Muscle layer of colon (tissue), 2 donors: ENCODE data around the gene CETN1.

Experiments
- H3K27ac ChIP-seq: one replicate; pipeline ENCODE4 v1.7.0; 2013; ENCODE audit warnings: low read depth, mild to moderate bottlenecking, low read length, moderate library complexity
- H3K27me3 ChIP-seq, 2 donors: one replicate each; pipeline ENCODE4 v1.7.0; 2013; ENCODE audit warnings: low read length in 2 of 2, mild to moderate bottlenecking in 2 of 2; ENCODE audit not compliant: insufficient read depth in 2 of 2, control insufficient read depth in 1 of 2
- H3K36me3 ChIP-seq: one replicate; pipeline ENCODE4 v1.7.0; 2013; ENCODE audit warnings: mild to moderate bottlenecking, low read length; ENCODE audit not compliant: insufficient read depth
- H3K4me1 ChIP-seq: one replicate; pipeline ENCODE4 v1.7.0; 2013; ENCODE audit warnings: mild to moderate bottlenecking, low read length; ENCODE audit not compliant: insufficient read depth
- H3K4me3 ChIP-seq, 2 donors: one replicate each; pipeline ENCODE4 v1.7.0; 2013; ENCODE audit warnings: low read length in 2 of 2, low read depth in 1 of 2, mild to moderate bottlenecking in 1 of 2, moderate library complexity in 1 of 2
- H3K9ac ChIP-seq: one replicate; pipeline ENCODE4 v1.7.0; 2013; ENCODE audit warnings: low read length
- H3K9me3 ChIP-seq: one replicate; pipeline ENCODE4 v1.7.0; 2013; ENCODE audit warnings: mild to moderate bottlenecking, low read length
- donor health status: abdominal sarcoma.
- donor health status: Adenocarcinoma of cecum.

The CETN1 gene

GRCh38 chr18:581096-581495, 916 bp downstream of the CETN1 start:
- H3K9me3 ChIP-seq: no peaks in the 10 kb centered on the region
- no peak overlapping the region for H3K4me3 ChIP-seq
- H3K27ac ChIP-seq: no peak overlapping the region
- peaks cover 20% of the 10 kb centered on the region for H3K4me1 ChIP-seq
- no peaks in the 10 kb centered on the region for H3K27me3 ChIP-seq
- no peak overlapping the region for H3K9ac ChIP-seq
- H3K36me3 ChIP-seq: no peaks in the 10 kb centered on the region

DNA sequence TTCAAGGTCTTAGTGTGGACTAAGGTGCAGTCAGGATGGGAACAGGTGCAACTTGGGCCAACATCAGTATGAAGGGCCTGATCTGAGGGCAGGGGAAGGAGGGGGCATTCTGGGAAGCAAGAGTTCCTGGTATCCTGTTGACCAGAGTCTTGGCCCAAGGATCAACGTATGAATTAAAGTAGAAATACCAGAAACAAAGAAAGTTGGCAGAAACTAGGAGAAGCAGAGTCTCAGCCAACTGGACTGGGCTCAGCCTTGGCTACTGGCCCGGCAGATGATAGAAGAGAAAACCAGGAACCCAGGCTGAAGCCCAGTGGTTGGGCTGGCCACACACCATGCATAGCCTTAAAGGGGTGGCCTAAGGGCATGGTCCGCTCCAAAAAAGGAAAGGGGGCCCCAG, 2.3 kb downstream of the CETN1 start:
- H3K4me3 ChIP-seq: no peak overlapping the region
- no peaks in the 10 kb centered on the region for H3K9me3 ChIP-seq
- no peaks in the 10 kb centered on the region for H3K36me3 ChIP-seq

DNA sequence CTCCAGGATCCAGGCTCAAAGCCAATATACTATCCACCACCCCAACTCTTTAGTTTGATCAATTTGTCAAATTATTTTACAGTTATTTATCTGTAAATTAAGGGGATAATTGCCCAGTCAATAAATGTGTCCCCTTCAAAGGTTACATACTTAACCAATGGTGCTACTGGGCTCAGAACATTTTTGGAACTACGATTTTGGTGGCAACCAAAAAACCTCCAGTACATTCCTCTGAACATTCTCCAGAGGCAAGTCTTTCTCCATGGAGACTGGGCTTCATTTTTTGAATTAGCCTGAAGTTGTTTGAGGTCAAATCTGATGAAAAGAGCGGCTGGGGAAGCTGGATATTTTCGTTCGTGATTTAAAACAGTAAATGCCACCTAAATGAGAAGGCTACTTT, 14.9 kb downstream of the CETN1 start:
- no peak overlapping the region for H3K4me3 ChIP-seq
- no peaks in the 10 kb centered on the region for H3K27me3 ChIP-seq
- no peak overlapping the region for H3K27ac ChIP-seq
- H3K36me3 ChIP-seq: no peaks in the 10 kb centered on the region
- no peaks in the 10 kb centered on the region for H3K4me1 ChIP-seq
- H3K9ac ChIP-seq: no peak overlapping the region
- H3K9me3 ChIP-seq: peaks cover 4% of the 10 kb centered on the region

More for the DNA sequence above, 2.3 kb downstream of the CETN1 start:
- Histone ChIP-seq H3K4me1 (peaks cover 20% of the 10 kb centered on the region), H3K9ac (no peak overlapping the region), H3K27ac (no peak overlapping the region), H3K27me3 (no peaks in the 10 kb centered on the region)

- Histone ChIP-seq H3K9ac (no peak overlapping the region), H3K36me3 (no peaks in the 10 kb centered on the region), H3K27ac (no peak overlapping the region), H3K4me1 (no peaks in the 10 kb centered on the region), H3K9me3 (no peaks in the 10 kb centered on the region), H3K4me3 (no peak overlapping the region), H3K27me3 (no peaks in the 10 kb centered on the region)
These were observed 15.4 kb downstream of the CETN1 start for GRCh38 chr18:595571-595970.

GRCh38 chr18:596288-596881, 16.2 kb downstream of the CETN1 start:
- Histone ChIP-seq H3K36me3 (no peaks in the 10 kb centered on the region), H3K4me1 (no peaks in the 10 kb centered on the region), H3K4me3 (no peak overlapping the region), H3K9me3 (no peaks in the 10 kb centered on the region), H3K9ac (no peak overlapping the region), H3K27ac (no peak overlapping the region), H3K27me3 (no peaks in the 10 kb centered on the region)

DNA sequence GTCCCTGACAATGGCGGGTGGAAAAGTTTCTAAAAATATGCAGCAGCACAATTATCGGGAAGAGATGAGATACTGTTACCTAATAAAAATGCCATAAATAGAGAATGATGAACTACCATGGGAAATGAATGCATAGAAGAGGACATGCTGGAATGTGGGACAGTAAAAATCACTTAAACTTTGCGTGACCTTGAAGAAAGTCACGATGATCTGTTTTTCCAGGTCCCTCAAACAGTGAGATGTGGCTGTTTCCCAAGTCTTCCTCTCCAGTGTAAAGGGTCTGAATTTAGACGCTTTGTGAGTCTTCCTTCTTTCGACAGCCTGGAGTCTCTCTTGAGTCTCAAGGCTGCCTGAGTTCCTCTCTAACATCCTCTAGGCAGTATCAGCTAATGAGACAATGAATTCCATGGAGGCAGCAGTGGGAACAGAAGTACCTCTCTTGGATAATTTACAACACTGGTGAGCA, 18.0 kb downstream of the CETN1 start:
- H3K36me3 ChIP-seq: no peaks in the 10 kb centered on the region
- no peak overlapping the region for H3K9ac ChIP-seq
- H3K27ac ChIP-seq: no peak overlapping the region
- H3K27me3 ChIP-seq: no peaks in the 10 kb centered on the region
- H3K4me3 ChIP-seq: no peak overlapping the region
- no peaks in the 10 kb centered on the region for H3K9me3 ChIP-seq
- H3K4me1 ChIP-seq: no peaks in the 10 kb centered on the region

DNA sequence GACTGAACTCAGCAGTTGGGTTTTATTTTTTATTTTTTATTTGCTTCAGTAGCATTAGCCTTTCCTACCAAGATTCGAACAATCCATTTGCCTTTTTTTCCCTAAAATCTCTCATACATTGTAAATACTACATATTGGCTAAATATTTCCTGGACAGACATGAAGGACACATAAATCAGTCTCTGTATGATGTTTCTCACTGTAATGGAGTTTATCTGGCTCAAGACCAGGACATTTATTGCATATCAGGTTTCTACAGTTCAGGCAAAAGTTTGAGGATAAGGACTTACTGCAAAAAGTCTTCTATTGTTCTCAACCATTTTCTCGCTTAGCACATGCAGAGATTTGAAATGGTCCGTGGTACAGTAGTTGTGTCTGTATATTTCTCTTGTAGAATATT, 19.9 kb downstream of the CETN1 start:
- Histone ChIP-seq H3K27ac (no peak overlapping the region), H3K36me3 (no peaks in the 10 kb centered on the region), H3K9ac (no peak overlapping the region), H3K9me3 (no peaks in the 10 kb centered on the region), H3K4me3 (no peak overlapping the region), H3K4me1 (no peaks in the 10 kb centered on the region), H3K27me3 (no peaks in the 10 kb centered on the region)

DNA sequence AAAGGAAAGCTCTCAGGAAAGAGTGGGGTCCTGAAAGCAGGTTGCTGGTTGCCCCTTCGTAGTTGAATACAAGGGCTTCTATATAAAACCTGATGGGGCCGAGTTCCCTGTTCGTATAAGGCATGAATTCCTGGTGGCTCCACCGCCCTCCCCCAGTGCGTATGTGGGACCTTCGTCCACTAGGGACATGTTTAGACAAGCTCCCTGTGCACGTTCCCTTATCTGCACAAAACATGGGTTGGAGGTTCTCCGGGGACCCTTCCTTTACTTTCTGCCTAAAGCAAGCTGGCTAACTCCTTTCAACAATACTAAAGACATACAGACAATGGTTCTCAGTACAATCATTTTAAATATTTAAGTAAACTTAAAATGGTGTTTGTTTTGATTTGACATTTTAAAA, 24.6 kb downstream of the CETN1 start:
- H3K4me1 ChIP-seq: no peaks in the 10 kb centered on the region
- H3K9me3 ChIP-seq: no peaks in the 10 kb centered on the region
- no peak overlapping the region for H3K4me3 ChIP-seq
- no peak overlapping the region for H3K27ac ChIP-seq
- H3K9ac ChIP-seq: no peak overlapping the region
- no peaks in the 10 kb centered on the region for H3K36me3 ChIP-seq
- no peaks in the 10 kb centered on the region for H3K27me3 ChIP-seq

GRCh38 chr18:607930-608329, 27.8 kb downstream of the CETN1 start:
- Histone ChIP-seq H3K27ac (no peak overlapping the region), H3K36me3 (no peaks in the 10 kb centered on the region), H3K9me3 (no peaks in the 10 kb centered on the region), H3K9ac (no peak overlapping the region), H3K4me3 (no peak overlapping the region), H3K4me1 (no peaks in the 10 kb centered on the region), H3K27me3 (no peaks in the 10 kb centered on the region)

DNA sequence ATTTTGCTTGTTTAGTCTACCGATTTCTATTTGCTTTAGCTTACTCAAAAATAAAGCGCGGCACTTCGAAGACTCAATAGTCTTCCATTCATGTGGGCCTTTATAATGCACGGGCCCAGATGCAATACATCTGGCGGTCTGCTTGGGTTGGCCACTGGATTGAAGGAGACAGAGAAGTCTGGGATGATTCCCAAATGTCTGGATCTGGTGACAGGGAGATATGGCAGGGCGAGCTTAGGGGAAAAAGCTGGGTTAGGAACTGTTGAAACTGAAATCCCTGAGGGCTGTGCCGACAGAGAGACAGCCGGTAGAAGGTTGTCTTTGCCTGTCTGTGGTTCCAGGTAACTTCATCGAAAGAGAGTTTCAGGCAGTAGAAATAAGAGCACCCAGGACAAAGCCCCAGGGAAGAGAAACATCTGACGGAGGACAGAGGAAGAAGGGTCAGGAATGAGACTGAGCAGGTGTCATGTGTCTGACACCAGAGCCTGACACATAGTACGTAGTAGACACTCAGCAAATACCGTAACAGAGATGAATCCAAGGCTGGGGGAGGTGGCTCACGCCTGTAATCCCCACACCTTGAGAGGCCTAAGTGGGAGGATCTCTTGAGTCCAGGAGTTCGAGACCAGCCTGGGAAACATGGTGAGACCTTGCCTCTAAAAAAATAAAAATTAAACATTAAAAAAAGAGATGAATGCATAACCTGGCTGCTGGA, 30.2 kb downstream of the CETN1 start:
- Histone ChIP-seq H3K9me3 (no peaks in the 10 kb centered on the region), H3K27me3 (no peaks in the 10 kb centered on the region), H3K9ac (no peak overlapping the region), H3K36me3 (no peaks in the 10 kb centered on the region), H3K4me1 (no peaks in the 10 kb centered on the region), H3K27ac (no peak overlapping the region), H3K4me3 (no peak overlapping the region)

GRCh38 chr18:612156-612555, 32.0 kb downstream of the CETN1 start:
- H3K27ac ChIP-seq: no peak overlapping the region
- no peaks in the 10 kb centered on the region for H3K9me3 ChIP-seq
- H3K9ac ChIP-seq: no peak overlapping the region
- no peak overlapping the region for H3K4me3 ChIP-seq
- no peaks in the 10 kb centered on the region for H3K27me3 ChIP-seq
- no peaks in the 10 kb centered on the region for H3K36me3 ChIP-seq
- no peaks in the 10 kb centered on the region for H3K4me1 ChIP-seq

DNA sequence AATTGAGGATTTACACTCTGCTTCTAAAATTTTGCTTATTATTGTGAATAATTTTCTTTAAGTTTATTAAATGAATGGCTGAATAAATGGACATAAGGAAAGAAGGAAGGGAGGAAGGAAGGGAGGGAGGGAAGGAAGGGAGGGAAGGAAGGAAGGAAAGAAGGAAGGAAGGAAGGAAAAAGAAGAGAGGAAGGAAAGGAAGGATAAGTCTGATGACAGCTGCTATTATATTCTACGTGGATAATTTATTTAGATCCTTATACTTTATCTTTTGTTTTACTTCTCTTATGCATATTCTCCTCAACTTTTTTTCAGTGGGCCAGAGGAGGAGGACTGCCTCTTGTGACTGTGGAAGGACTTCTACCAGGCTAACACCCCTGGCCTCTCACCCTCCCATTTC, 34.0 kb downstream of the CETN1 start:
- H3K9ac ChIP-seq: no peak overlapping the region
- H3K27me3 ChIP-seq: no peaks in the 10 kb centered on the region
- no peak overlapping the region for H3K4me3 ChIP-seq
- no peaks in the 10 kb centered on the region for H3K9me3 ChIP-seq
- no peak overlapping the region for H3K27ac ChIP-seq
- H3K36me3 ChIP-seq: no peaks in the 10 kb centered on the region
- no peaks in the 10 kb centered on the region for H3K4me1 ChIP-seq
